LNCaP clone FGC (cell line): ENCODE data around the gene ACOX3.

Experiments
- DNase-seq: peaks from one replicate; pipeline ENCODE4 v3.0.0-alpha.2; 2011; ENCODE audit warnings: low read depth
- H3K4me3 ChIP-seq: 2 replicates; pipeline ENCODE4 v1.5.1; 2011; ENCODE audit warnings: mild to moderate bottlenecking, low read depth, low read length, control low read depth
- CTCF ChIP-seq: IDR thresholded peaks from 2 replicates; pipeline ENCODE4 v1.5.1; 2012; ENCODE audit warnings: mild to moderate bottlenecking; ENCODE audit not compliant: control insufficient read depth, insufficient read depth; ENCODE audit errors: extremely low read depth

Gene ACOX3

GRCh38 chr4:8336412-8337075 is 104.0 kb downstream of the ACOX3 start:
- no peak for TF ChIP-seq CTCF
- H3K4me3 ChIP-seq: no peak overlapping the region
- DNase-seq: no peak

- no peak for TF ChIP-seq CTCF
- DNase-seq: no peak
- H3K4me3 ChIP-seq: no peak overlapping the region
Measured at GRCh38 chr4:8335848-8336247, 104.7 kb downstream of the ACOX3 start.

GRCh38 chr4:8334786-8335460 is 105.6 kb downstream of the ACOX3 start:
- TF ChIP-seq CTCF: no peak
- no peak overlapping the region for H3K4me3 ChIP-seq
- DNase-seq: no peak

- no peak for DNase-seq
- TF ChIP-seq CTCF: no peak
Measured at GRCh38 chr4:8333726-8334460, 106.6 kb downstream of the ACOX3 start.

GRCh38 chr4:8332891-8333331 is 107.6 kb downstream of the ACOX3 start:
- TF ChIP-seq CTCF: no peak
- DNase-seq: no peak
- no peak overlapping the region for H3K4me3 ChIP-seq

More at GRCh38 chr4:8333726-8334460, 106.6 kb downstream of the ACOX3 start:
- no peak overlapping the region for H3K4me3 ChIP-seq

- no peak for TF ChIP-seq CTCF
- no peak for DNase-seq
- H3K4me3 ChIP-seq: no peak overlapping the region
Measured at GRCh38 chr4:8332038-8332857, 108.3 kb downstream of the ACOX3 start.
